ENCODE results near the gene BPIFB1. TPM values are rescaled to one million over a fixed set of nuclear protein-coding genes. Genes with fewer than 3 reads are reported as not detected.
A peak's percentile ranks its signal among the peaks of the same experiment; 100 is the strongest.

The BPIFB1 gene
- total RNA-seq, 1 experiment from 2014 or later: not detected

GRCh38 chr20:33301192-33301930 is 18.3 kb downstream of the BPIFB1 start:
- TF ChIP-seq CTCF (IDR thresholded peaks at IDR 0.05; ENCODE audit: unreplicated experiment): no peak
- intact Hi-C loops (cut with micrococcal nuclease): no loop called here
- Mint-ChIP-seq H3K36me3 (ENCODE audit: insufficient read depth, unreplicated experiment) (no peaks in the 10 kb centered on the region), H3K9me3 (ENCODE audit: unreplicated experiment) (no peaks in the 10 kb centered on the region), H3K4me1 (ENCODE audit: insufficient read depth, unreplicated experiment) (no peaks in the 10 kb centered on the region), H3K4me3 (ENCODE audit: unreplicated experiment) (no peak overlapping the region), H3K27me3 (ENCODE audit: insufficient read depth, unreplicated experiment) (peaks cover 46% of the 10 kb centered on the region), H3K27ac (ENCODE audit: low read depth, unreplicated experiment) (no peak overlapping the region)
- BruUV-seq (replicated peaks): no TSS peak
- CTCF ChIA-PET: interaction anchor here (0.6 to 3.1 kb wide), 7 partner anchors 10 to 512 kb away, joined by 3 to 20 read pairs (median 4); no protein-coding TSS in a partner anchor
- DNase-seq (ENCODE audit: unreplicated experiment): no peak
- POLR2A ChIA-PET: no interaction called here

GRCh38 chr20:33303595-33303994 is 20.6 kb downstream of the BPIFB1 start:
- ChIA-PET CTCF (interaction anchor here (1.2 to 1.7 kb wide), 3 partner anchors 11 to 358 kb away, joined by 3 to 6 read pairs (median 3); no protein-coding TSS in a partner anchor), POLR2A (interaction anchor here (0.6 kb wide), 1 partner anchor 32 kb away, joined by 3 read pairs; no protein-coding TSS in a partner anchor)
- DNase-seq (ENCODE audit: unreplicated experiment): no peak
- no peak overlapping the region for H3K4me3 Mint-ChIP-seq (ENCODE audit: unreplicated experiment)
- TF ChIP-seq CTCF (IDR thresholded peaks at IDR 0.05; ENCODE audit: unreplicated experiment): no peak
- peaks cover 31% of the 10 kb centered on the region for H3K27me3 Mint-ChIP-seq (ENCODE audit: insufficient read depth, unreplicated experiment)
- H3K9me3 Mint-ChIP-seq (ENCODE audit: unreplicated experiment): no peaks in the 10 kb centered on the region
- intact Hi-C loops (cut with micrococcal nuclease): no loop called here
- BruUV-seq (replicated peaks): no TSS peak
- H3K36me3 Mint-ChIP-seq (ENCODE audit: insufficient read depth, unreplicated experiment): no peaks in the 10 kb centered on the region
- no peaks in the 10 kb centered on the region for H3K4me1 Mint-ChIP-seq (ENCODE audit: insufficient read depth, unreplicated experiment)
- no peak overlapping the region for H3K27ac Mint-ChIP-seq (ENCODE audit: low read depth, unreplicated experiment)

- Mint-ChIP-seq H3K36me3 (ENCODE audit: insufficient read depth, unreplicated experiment) (no peaks in the 10 kb centered on the region), H3K4me1 (ENCODE audit: insufficient read depth, unreplicated experiment) (no peaks in the 10 kb centered on the region), H3K27me3 (ENCODE audit: insufficient read depth, unreplicated experiment) (peaks cover 27% of the 10 kb centered on the region), H3K9me3 (ENCODE audit: unreplicated experiment) (no peaks in the 10 kb centered on the region), H3K4me3 (ENCODE audit: unreplicated experiment) (no peak overlapping the region), H3K27ac (ENCODE audit: low read depth, unreplicated experiment) (no peak overlapping the region)
- ChIA-PET POLR2A (interaction anchor here (0.7 kb wide), 1 partner anchor 1218 kb away, joined by 3 read pairs; no protein-coding TSS in a partner anchor), CTCF (interaction anchor here (1.0 to 1.7 kb wide), 4 partner anchors 12 to 359 kb away, joined by 3 to 6 read pairs (median 3); no protein-coding TSS in a partner anchor)
- intact Hi-C loops (cut with micrococcal nuclease): no loop called here
- DNase-seq (ENCODE audit: unreplicated experiment): no peak
- no TSS peak for BruUV-seq (replicated peaks)
- no peak for TF ChIP-seq CTCF (IDR thresholded peaks at IDR 0.05; ENCODE audit: unreplicated experiment)
Observed at GRCh38 chr20:33304046-33304445, 21.0 kb downstream of the BPIFB1 start.

GRCh38 chr20:33305589-33306057 is 22.6 kb downstream of the BPIFB1 start:
- ChIA-PET CTCF (interaction anchor here (0.7 kb wide), 1 partner anchor 54 kb away, joined by 3 read pairs; no protein-coding TSS in a partner anchor), POLR2A (no interaction called here)
- Mint-ChIP-seq H3K9me3 (ENCODE audit: unreplicated experiment) (no peaks in the 10 kb centered on the region), H3K27ac (ENCODE audit: low read depth, unreplicated experiment) (no peak overlapping the region), H3K36me3 (ENCODE audit: insufficient read depth, unreplicated experiment) (no peaks in the 10 kb centered on the region), H3K27me3 (ENCODE audit: insufficient read depth, unreplicated experiment) (peaks cover 27% of the 10 kb centered on the region), H3K4me1 (ENCODE audit: insufficient read depth, unreplicated experiment) (no peaks in the 10 kb centered on the region), H3K4me3 (ENCODE audit: unreplicated experiment) (no peak overlapping the region)
- BruUV-seq (replicated peaks): no TSS peak
- intact Hi-C loops (cut with micrococcal nuclease): no loop called here
- no peak for TF ChIP-seq CTCF (IDR thresholded peaks at IDR 0.05; ENCODE audit: unreplicated experiment)
- peak; percentile 56 for DNase-seq (ENCODE audit: unreplicated experiment)
